COLO668 (cell line): Measurements from ENCODE around the gene LTB4R2.

Experiments used
- DNase-seq: peaks from one replicate; lab custom pipeline; 2025; ENCODE audit not compliant: unreplicated experiment; lab: John Stamatoyannopoulos, UW

The LTB4R2 gene, protein sequence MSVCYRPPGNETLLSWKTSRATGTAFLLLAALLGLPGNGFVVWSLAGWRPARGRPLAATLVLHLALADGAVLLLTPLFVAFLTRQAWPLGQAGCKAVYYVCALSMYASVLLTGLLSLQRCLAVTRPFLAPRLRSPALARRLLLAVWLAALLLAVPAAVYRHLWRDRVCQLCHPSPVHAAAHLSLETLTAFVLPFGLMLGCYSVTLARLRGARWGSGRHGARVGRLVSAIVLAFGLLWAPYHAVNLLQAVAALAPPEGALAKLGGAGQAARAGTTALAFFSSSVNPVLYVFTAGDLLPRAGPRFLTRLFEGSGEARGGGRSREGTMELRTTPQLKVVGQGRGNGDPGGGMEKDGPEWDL

DNA sequence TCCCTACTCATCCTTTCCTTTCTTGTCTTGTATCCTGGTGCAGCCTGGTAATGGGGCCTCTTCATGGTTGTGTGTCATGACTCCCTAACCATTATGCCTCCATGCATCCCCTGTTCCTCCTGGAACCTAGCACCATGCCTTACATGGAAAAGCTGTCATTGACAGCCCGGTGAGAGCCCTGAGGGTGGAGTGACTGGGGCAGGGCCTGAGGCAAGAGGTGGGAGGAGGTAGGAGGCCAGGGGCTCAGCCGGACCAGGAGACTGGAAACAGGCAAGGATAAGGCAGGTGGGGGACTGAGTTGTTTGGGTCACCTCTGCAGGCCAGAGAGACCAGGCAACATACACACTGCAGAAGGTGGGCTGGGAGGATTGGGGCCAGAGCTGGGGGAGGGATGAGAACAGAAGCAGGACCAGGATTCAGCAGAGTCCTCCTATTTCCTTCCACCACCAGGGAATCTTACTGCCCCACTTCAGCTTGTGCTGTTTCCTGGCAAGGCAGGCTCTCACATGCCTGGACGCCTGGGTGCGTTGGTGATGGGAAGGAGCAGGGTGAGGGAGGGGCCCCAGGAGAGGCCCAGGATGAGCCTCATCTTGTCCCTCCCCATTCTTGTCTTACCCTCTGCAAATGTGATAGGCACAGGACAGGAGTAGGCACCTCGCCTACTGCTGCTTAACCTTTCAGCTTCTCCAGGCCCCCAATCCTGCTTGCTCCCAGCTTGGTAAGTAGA lies at the start of gene LTB4R2:
Gene LTB4R2, plus strand, starts transcription at position 603 of the 727 bp plus-strand sequence. CDS start 525 bp downstream, outside the sequence.
- no peak for DNase-seq

DNA sequence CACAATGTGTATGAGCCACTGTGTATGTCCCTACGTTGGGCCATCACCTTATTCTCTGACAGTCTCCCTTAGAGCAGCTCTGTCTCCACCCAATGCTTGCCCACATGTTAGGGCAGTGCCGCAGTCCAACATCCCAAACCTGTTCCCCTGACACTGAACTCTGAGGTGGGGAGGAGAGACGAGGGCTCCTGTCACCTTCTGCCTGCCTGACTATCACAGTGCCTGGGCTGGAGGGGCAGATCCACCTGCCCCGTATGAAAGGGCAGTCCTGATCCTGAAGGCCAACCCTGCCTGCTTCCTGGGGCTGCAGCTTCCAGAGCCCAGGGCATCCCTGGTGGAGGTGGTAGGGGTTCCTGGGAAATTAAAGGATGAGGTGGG lies 49.2 kb upstream of the LTB4R2 start:
- DNase-seq = no peak

DNA sequence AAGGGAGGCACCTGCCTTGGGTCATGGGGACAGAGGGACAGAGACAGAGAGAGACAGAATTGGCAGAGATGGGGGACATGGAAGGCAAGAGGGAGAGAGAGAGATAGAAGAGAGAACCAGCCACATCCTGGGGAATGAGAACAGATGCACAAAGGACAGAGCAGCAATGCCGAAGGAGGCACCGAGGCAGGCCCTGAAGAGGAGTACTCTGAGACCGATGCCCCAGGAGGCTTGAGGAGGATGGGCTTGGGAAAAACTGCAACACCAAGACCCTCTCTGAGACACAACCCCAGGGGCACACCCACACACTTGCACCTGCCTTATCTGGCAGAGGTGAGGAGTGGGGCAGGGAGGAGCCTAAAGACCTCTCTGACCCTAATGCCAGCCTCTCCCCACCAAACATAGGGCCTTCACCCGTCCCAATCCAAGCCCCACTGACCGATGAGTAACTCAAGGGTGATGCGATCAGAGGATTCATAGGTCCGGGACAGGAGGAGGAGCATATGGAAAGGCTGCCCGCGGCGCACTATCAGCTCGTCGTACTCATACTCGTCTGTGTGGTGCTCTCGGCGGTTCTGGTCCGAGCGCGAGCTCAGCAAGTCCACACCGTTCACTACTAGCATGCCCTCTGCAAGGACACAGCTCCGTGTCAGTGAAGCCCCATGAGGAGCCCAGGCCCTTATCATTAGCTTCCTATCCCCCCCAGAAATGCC lies 48.5 kb upstream of the LTB4R2 start:
- DNase-seq = no peak

DNA sequence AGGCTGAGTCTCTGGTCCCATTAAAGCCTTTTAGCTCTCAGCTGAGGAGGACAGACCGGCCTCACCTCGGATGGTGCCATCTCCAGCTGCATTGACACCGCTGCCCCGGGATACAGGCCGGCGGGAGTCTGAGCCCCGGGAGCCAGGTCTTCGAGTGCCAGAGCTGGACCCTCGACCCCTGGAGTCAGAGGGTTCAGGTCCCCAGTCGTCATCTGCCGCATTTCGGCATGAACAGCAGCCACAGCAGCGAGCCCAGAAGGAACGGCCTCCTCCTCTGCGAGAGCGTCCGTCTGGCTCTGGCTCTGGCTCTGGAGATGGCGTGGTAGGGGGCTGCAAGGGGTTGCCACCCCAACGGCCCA lies 48.0 kb upstream of the LTB4R2 start:
- no peak for DNase-seq

DNA sequence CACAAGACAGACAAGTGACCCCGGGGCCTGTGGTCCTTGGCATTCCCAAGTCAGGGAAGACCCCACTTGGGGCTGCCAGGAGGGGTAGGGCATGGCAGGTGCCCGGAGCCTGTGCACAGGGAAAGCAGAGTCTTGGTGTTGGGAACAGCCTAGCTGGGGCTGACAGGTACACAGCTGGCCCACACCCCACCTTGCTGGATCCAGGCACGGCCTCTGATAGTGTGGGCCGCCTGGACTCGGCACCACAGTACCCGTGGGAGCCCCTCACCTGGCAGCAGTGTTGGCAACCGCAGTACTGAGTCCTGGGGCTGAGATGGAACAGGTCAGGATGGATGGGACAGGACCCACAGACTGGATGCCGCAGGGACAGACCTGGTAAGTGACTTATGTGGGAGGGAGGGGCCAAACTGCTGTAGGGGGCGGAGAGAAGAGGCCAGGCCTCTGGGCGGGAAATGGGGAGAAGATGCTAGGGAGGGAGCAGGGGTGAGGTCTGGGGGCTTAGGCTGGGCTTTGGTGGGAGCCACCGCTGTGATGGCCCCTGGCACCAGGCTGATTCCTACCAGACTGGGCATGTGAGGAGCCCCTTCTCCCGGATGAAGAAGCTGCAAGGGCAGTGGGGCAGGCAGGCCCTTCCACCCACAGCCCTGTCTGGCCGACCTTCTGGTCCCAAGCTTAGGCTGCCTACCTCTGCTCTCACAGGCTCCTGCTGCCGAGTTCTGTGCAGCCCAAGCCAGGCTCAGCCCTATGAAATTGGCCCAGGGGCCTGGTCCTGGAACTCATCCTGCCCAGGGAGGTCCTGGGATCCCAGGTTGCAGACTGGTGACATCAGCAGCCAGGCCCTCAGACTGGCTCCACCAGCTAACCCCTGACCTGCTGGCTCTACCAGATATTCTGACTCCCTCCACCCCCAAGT lies 46.9 kb upstream of the LTB4R2 start, which contains the start of gene TGM1:
Gene TGM1, minus strand, starts transcription at position 357 of the 913 bp plus-strand sequence. CDS start 825 bp downstream, outside the sequence.
- DNase-seq = no peak

DNA sequence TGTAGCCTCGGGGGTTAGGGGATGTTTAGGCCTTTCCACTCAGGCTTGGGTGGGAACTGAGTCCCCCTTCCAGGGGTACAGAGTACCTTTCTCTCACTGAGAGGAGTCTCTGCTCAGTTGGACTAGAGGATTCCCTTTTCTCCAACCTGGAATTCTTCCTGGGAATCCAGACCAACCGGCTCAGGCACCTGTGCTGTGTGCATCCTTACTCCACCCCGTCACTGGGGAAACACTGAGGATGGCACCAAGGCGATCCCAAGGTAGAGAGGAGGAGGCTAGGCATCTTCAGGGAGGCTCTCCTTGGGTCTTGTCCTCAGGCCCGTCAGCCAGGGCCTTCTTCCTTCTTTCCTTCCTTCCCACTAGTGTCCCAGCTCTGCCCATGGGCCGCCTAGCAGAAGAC lies 46.1 kb upstream of the LTB4R2 start:
- no peak for DNase-seq

DNA sequence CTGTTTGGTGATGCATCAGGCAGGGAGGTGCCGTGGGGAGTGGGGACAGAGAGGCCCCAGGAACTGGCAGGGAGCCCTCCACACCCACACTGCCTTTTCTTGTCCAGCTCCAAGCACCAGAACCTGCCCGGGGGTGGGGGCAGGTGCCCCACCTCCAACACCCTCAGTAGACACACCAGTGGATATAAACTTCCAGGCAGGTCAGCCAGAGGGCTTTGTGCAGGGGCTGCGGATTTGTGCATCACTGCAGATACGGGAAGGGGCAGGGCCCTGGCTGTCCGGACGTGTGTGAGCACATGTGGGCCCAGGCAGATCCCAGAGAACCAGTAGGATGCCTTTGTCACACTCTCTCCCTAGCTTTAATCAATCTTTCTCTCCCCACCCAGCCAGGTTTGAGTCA lies 45.6 kb upstream of the LTB4R2 start:
- DNase-seq = no peak

DNA sequence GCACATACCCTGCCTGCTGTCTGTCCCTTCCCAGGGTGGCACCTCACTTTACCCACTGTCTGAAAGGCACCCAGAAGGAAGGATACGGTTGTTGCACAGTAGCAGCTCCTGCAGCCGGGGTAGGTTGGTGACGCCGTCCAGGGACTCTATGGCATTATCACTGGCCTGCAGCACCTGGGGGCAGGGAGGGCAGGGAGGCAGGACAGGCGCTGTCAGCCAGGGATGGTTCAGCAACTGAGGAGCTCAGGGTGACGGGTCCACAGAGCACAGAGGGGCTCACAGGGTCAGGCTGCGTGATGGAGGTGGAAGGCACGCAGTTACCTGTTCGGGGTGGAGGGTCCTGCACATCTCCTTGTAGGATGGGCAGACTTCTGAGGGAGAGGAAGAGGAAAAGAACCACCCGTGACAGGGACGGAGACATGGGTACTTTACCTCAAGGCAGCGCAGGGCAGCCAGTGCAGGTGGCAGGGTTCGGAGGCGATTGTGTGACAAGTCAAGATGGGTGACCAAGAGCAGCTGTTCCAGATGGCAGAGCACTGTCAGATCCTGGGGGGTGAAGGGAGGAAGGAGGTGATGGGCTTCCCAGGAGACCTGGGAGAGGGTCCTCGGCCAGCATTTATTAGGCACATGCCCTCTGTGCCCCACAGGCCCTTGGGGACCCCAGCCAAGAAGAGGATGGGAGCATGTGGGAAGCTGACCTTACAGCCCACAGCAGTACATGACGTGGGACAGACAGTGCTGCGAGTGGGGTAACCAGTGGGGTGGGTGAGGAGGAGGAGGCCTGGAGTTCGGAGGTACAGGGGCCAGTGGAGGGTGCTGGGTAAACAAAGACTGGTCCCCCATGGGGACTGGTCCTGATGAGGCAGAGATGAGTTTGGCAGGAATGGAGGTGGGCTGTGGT lies 43.3 kb upstream of the LTB4R2 start:
- DNase-seq = no peak

DNA sequence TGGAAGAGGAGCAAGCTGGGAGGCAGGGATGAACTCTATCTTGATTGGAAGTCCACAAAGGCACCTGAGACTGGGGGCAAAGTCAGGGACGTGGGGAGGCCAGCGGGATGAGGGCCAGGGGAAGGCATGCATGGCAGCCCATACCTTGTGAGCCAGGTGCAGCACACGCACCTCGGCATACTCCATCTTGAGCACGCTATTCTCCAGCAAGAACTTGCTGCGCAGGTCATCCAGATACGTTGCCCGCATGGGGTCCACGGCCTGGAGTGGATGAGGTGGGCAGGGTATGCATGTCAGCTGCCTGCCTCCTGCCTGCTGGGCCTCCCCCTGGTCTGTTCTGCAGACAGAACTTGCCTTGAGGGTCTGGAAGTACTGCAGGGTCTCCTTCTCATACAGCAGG lies 42.4 kb upstream of the LTB4R2 start:
- no peak for DNase-seq

DNA sequence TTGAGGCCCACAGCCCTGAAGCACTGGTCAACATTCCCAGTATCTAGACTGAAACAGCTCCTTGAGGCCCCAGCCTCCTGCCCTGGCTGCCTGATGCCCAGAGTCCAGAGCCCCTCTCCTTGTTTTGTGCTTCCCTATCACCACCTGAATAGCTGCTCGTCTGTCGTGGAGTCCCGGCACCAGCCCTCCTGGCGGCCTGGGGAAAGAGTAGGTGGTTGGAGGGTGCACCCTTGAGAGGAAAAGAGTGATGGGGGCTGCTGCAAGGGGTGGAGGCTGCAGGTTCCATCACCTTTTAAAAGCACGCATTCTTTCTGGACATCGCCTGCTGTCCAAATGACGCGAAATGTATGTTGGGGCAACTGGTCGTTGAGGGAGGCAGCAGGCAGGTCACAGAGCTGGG lies 41.7 kb upstream of the LTB4R2 start:
- no peak for DNase-seq

DNA sequence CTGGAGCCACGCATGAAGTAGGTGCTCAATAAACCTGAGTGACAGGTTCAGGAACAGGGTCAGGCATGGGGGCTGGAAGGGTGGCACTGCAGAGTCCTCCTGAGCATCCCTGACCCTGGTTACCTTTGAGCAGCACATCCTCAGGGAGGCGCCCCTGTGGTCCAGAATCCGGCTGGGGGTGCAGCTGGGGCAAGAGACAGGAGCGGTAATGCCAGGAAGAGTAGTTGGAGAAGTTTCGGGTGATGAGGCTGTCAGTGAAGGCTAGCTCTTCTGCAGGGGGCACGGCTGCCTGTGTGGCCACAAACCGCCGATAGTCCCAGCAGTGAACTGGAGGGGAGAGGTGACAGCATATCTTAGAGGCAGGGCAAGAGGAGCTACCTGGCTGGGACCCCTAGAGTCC lies 40.6 kb upstream of the LTB4R2 start:
- no peak for DNase-seq

DNA sequence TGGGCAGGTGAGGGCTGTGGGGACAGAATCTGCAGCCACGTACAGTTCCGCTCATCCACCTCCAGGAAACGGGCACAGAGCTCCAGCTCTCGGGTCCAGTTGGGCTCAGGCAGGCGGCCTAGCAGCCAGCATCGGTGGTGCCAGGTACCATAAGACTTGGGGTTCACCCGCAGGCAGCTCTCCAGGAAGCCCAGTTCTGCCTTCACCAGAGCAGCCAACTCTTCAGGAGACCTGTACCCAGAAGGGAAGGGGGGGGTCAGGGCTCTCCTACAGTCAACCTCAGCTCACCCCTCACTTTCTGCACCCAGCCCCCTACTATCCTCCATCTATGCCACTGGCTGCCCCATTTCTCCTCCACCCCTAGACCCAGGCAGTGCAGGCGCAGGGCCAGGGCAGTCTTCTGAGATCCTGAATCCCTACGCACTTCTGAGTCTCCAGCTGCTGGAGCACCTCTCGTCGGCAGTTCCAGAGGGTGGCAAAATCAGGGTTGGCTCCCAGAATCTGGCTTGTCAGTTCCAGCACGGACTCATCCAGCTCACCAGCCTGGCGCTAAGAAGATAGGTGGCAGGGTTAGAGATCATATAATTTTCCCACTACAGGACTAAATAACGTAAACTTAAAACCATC lies 39.9 kb upstream of the LTB4R2 start:
- DNase-seq = no peak

DNA sequence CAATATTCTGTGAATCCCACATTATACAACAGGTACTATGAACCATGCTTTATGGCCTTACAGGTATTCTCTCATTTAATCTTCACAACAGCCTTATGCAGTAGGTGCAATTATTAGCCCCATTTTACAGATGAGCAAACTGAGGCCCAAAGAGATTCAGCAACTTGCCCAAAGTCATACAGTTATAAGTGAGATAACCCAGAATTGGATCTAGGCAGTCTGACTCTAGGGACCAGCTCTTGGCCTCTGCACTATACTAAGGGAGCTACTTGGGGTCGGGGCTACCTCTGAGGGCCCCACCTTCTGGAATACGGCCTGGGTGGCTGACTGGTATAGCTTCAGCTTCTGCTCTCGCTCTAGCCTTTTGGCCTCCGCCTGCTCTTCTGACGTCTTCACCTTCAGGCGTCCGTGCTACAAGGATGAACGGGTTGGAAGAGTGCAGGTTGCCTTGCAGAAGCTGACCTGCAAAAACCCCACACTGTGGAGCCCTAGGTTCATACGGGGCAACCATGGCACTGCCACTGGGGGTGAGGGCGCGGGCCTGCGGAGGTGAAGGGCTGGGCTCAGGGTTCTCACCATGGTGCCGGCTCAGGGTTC lies 39.3 kb upstream of the LTB4R2 start:
- no peak for DNase-seq

DNA sequence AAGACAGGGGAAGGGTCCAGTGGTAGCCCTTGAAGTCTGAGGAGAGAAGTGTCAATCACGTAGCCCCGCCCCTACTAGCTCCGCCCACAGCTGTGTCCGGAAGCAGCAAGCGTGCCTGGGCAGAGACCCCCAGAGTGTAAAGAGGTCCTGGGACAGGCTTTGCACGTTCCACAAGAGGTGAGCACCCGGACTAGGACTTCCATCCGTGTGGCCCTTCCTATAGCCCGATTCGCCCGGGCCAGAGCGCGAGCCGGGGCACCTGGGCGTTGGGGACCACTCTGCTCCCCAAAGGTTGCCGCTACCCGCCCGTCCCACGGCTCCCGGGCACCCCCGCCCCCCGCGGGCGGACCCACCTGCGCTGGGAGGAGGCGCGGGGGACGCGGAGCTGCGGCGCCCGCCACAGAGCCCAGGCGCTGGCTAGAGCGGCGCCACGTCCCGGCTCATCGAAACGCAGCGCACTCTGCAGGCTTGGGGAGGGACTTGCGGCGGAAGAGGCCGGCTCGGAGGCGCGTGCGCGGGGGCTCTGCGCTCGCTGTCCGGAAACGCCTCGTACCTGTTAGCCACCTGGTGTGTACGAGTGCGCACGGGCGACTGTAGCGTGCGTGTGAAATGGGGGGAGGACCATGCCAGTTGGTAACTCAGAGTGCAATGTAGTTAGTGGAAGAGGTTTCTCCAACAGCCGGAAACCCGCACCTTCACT lies 38.7 kb upstream of the LTB4R2 start, which contains the start of gene RABGGTA:
Gene RABGGTA, minus strand, starts transcription at position 464 of the 700 bp plus-strand sequence. CDS start 482 bp downstream, outside the sequence.
- peak; percentile 98 for DNase-seq

DNA sequence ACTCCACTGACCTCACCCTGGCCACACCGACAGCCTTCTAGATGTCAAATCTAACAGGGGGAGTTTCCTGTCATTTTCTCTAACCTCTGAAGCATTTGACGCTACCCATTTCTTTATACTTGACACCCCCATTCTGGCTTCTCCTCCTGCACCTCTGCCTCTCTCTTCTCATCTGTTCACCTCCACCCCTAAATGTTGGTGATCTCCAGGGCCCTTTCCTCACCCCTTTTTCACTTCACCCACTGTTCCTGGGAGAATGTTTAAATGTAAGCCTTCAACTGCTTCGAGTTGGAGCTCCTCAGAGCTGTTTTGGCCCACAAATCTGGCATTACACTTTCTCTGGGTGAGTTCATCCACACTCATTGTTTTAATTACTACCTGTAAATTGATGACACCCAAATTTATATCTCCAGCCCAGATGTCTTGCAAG lies 38.1 kb upstream of the LTB4R2 start:
- no peak for DNase-seq

DNA sequence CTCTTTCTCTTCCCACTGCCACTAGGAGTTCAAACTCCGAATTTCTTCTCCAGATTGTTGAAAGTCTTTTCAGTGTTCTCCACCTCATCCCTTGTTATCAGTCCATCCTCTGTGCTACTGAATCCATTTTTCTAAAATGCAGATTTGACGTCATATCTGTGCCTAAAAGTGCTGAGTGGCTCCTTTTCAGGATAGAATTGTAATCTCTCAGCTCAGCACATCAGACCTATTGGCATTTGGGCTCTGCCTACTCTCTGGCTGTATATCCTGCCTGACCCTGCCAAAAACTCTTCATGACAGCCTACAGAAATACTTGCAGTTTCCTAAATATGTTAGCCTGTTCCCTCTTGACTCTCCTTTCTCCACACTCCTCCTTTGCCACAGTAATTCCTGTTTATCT lies 37.5 kb upstream of the LTB4R2 start:
- no peak for DNase-seq

DNA sequence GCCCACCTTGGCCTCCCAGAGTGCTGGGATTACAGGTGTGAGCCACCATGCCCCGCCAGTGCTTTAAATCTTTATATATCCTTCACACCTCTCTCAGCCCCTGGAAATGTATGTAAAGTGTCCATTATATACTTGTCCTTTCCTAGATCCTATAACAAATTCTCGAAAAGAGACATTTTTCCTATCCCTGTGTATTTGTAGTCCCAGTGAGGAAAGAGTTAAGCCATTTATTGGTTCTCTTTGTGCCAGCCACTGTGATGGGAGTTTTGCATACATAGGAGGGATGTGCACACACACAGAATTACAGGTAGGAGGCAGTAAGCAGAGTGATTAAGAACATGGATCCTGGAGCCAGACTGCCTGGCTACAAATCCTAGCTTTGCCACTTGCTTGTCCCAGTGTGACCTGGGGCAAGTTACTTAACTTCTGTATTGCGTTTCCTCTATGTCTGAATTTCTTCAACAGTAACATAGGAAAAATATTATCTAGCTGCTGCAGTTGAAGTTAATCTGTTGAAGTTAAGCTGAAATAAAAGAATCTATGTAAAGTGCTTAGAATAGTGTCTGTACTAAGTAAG lies 36.4 kb upstream of the LTB4R2 start:
- no peak for DNase-seq

DNA sequence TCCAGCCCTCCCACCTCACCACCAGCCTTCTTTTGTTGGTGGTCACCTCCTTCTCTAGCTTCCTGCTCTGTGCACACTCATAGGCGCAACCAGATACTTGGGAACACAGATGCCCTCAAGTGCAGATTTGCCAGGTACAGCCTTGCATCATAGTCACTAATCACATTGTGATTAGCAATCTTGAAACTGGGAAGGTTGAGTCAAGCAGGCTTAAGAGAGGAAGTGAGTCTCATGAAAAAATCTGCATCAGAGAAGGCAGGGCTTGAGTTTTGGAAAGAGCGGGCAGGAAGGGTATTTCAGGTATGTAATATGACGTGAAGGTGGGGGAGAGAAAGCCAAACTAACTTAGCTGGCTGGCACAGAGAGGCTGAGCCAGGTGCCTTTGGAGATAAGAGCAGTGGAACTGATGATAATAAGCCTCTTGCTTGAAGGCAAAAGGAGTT lies 35.8 kb upstream of the LTB4R2 start:
- DNase-seq = no peak
